ENCODE data around the gene LRP2. TPM values are rescaled to one million over a fixed set of nuclear protein-coding genes. Genes with fewer than 3 reads are reported as not detected.

Gene LRP2
- total and polyA plus RNA-seq, 2 of the 4 experiments (the other 2 are of a cell fraction) = not detected

DNA sequence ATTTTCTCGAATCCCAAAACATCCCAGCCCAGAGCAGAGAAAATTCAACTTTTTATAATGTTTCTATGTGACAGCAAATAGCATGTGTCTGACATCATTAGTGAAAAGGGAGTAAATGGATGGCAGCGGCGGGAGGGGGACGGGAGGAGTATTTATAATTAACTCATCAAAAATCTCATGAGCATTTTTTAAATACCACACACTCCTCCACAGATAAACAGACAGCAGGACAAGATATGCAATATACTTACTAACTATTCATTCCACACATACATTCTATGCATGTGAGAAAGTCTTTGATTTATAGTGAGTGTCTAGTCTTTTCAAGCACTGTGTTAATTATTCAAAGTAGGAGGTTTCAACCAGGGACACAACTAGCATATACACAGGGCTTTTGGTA lies 107.6 kb downstream of the LRP2 start:
- POLR2A ChIA-PET (ENCODE audit: unreplicated experiment) = no interaction called here
- Histone ChIP-seq H3K9me1 (ENCODE audit: insufficient read depth, low read length) (no peaks in the 10 kb centered on the region), H2AK5ac (ENCODE audit: low read depth, low read length) (no peak overlapping the region), H4K91ac (ENCODE audit: insufficient read depth, low read depth, low read length) (no peak overlapping the region), H3K27ac (ENCODE audit: insufficient read depth, low read length) (no peak overlapping the region), H3K14ac (replicated peaks; ENCODE audit: low read depth, low read length) (no peak overlapping the region), H3K79me1 (ENCODE audit: low read depth in 1 of 2, low read length in 2 of 2) (no peaks in the 10 kb centered on the region), H3K4ac (ENCODE audit: low read depth, low read length) (no peak overlapping the region), H2AK9ac (replicated peaks; ENCODE audit: low read depth, low read length, poor library complexity) (no peak overlapping the region), H3K4me2 (ENCODE audit: low read depth, low read length) (no peak overlapping the region), H3K18ac (ENCODE audit: low read depth, low read length) (no peak overlapping the region), H2BK15ac (ENCODE audit: low read depth, low read length) (no peak overlapping the region), H3K9me3 (ENCODE audit: control insufficient read depth, insufficient read depth, low read length) (no peaks in the 10 kb centered on the region), H3K36me3 (ENCODE audit: control insufficient read depth, insufficient read depth, low read length) (no peaks in the 10 kb centered on the region), H2BK20ac (ENCODE audit: low read depth, low read length) (no peak overlapping the region), H3K4me1 (ENCODE audit: control insufficient read depth, insufficient read depth, low read length) (no peaks in the 10 kb centered on the region), H3K23ac (ENCODE audit: low read depth, low read length) (no peak overlapping the region), H4K5ac (ENCODE audit: low read depth, low read length) (no peak overlapping the region), H4K20me1 (ENCODE audit: insufficient read depth, low read length) (no peaks in the 10 kb centered on the region), H4K8ac (ENCODE audit: low read depth in 2 of 2, low read length in 2 of 2) (no peak overlapping the region), H2BK5ac (ENCODE audit: low read depth, low read length, poor library complexity, severe bottlenecking) (no peak overlapping the region), H2AFZ (replicated peaks; ENCODE audit: low read length, poor library complexity) (no peak overlapping the region), H3K4me3 (ENCODE audit: insufficient read depth, low read depth, low read length) (no peak overlapping the region), H3K27me3 (ENCODE audit: control insufficient read depth, insufficient read depth, low read length) (no peaks in the 10 kb centered on the region), H3K56ac (ENCODE audit: extremely low read depth, insufficient read depth, low read length) (no peak overlapping the region), H2BK120ac (ENCODE audit: low read depth, low read length) (no peak overlapping the region), H3K9ac (ENCODE audit: low read depth, low read length) (no peak overlapping the region)
- WGBS, 2 experiments (ENCODE audit: extremely low coverage in 2 of 2, insufficient read length in 1 of 2) = no CpG with 5 or more reads among the region's 4 CpGs
- BruUV-seq (replicated peaks) = no TSS peak
- DNase-seq (no peak), ATAC-seq (ENCODE audit: low read depth) (no peak; the same call in 1 of the 2 replicates)
- in situ Hi-C loops (cut with MboI; ENCODE audit: low sequenced_read_pairs) (no loop called here), dilution Hi-C loops (cut with HindIII; ENCODE audit: low sequenced_read_pairs, unreplicated experiment) (no loop called here), intact Hi-C loops (cut with micrococcal nuclease) (no loop called here)
- CTCF ChIA-PET = no interaction called here
- TF ChIP-seq CHD1 (IDR thresholded peaks at IDR 0.05; ENCODE audit: low read depth, low read length) = no peak
- TF ChIP-seq RAD21 (IDR thresholded peaks at IDR 0.05; ENCODE audit: low read length) = no peak
- no peak for TF ChIP-seq RCOR1 (IDR thresholded peaks at IDR 0.05; ENCODE audit: insufficient replicate concordance, low read length)
- TF ChIP-seq CTCF (conservative IDR thresholded peaks at IDR 0.05; ENCODE audit: low read depth, low read length) = no peak
- no peak for TF ChIP-seq FOS (IDR thresholded peaks at IDR 0.05; ENCODE audit: low read depth, low read length)
- TF ChIP-seq, protein P1, sequence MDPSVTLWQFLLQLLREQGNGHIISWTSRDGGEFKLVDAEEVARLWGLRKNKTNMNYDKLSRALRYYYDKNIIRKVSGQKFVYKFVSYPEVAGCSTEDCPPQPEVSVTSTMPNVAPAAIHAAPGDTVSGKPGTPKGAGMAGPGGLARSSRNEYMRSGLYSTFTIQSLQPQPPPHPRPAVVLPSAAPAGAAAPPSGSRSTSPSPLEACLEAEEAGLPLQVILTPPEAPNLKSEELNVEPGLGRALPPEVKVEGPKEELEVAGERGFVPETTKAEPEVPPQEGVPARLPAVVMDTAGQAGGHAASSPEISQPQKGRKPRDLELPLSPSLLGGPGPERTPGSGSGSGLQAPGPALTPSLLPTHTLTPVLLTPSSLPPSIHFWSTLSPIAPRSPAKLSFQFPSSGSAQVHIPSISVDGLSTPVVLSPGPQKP (IDR thresholded peaks at IDR 0.05; ENCODE audit: borderline replicate concordance, low read depth, low read length) = no peak
- TF ChIP-seq NFE2L2 (IDR thresholded peaks at IDR 0.05; ENCODE audit: low read depth, low read length) = no peak
- no peak for TF ChIP-seq BHLHE40 (IDR thresholded peaks at IDR 0.05; ENCODE audit: low read depth, low read length)
- no peak for TF ChIP-seq RFX5 (IDR thresholded peaks at IDR 0.05; ENCODE audit: low read depth, low read length)
- TF ChIP-seq POLR2A (IDR thresholded peaks at IDR 0.05; ENCODE audit: low read depth, low read length) = no peak
- TF ChIP-seq MXI1 (IDR thresholded peaks at IDR 0.05; ENCODE audit: borderline replicate concordance, low read depth, low read length) = no peak
- no peak for TF ChIP-seq MAFK (IDR thresholded peaks at IDR 0.05; ENCODE audit: low read depth, low read length)
- TF ChIP-seq SMC3 (IDR thresholded peaks at IDR 0.05; ENCODE audit: low read depth, low read length) = no peak
- TF ChIP-seq CEBPB (IDR thresholded peaks at IDR 0.05; ENCODE audit: low read depth, low read length) = no peak
- TF ChIP-seq, protein P2, sequence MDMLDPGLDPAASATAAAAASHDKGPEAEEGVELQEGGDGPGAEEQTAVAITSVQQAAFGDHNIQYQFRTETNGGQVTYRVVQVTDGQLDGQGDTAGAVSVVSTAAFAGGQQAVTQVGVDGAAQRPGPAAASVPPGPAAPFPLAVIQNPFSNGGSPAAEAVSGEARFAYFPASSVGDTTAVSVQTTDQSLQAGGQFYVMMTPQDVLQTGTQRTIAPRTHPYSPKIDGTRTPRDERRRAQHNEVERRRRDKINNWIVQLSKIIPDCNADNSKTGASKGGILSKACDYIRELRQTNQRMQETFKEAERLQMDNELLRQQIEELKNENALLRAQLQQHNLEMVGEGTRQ (IDR thresholded peaks at IDR 0.05; ENCODE audit: low read depth, low read length) = no peak
- TF ChIP-seq MAZ (IDR thresholded peaks at IDR 0.05; ENCODE audit: borderline replicate concordance, low read depth, low read length) = no peak
